MV-4-11 (cell line): ENCODE data around the gene CSNK1A1L.

Source experiments
- DNase-seq: peaks from one replicate; lab custom pipeline; 2025; lab: John Stamatoyannopoulos, UW

CSNK1A1L gene

GRCh38 chr13:37105251-37105714, at the start of gene CSNK1A1L:
TSS of gene CSNK1A1L (minus strand) at chr13:37105664. CDS start at chr13:37105256, 408 bp downstream.
- DNase-seq, result no peak

DNA sequence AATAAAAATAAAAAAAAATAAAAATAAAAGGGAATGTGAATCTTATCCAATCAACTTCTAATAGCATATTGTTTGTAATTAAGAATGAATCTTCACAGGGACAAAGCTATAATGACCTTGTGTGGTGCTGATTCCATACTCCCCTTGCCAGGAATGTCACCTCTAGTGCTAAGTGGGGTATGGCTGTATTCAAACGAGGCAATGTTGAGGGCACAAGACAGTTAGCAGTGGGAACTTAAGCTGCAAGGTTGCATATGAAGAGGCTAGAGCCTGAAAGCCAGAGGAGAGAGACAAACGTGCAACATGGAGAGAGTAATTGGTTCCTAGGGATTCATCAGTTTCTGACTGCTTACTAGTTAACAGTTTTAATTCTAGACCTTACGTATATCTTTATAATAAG, 43.9 kb upstream of the CSNK1A1L start:
- no peak for DNase-seq

- no peak for DNase-seq
Observed at GRCh38 chr13:37148501-37148900, 43.0 kb upstream of the CSNK1A1L start.

DNA sequence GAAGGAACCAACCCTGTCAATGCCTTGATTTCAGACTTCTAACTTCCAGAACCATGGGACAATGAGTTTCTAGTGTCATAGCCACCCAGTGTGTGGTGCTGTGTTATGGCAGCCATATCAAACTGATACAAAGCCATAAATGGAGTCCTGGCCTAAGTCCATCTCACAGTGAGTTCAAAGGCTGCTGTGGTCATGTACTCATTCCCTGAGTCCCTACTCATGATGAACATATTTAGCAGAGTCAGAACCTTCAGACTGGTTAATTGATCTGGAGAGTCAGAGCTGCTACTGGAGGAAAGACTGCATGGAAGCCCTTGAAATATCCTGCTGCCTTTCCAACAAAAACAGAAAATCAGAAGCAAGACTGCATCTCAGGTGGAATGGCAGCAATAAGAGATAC, 39.2 kb upstream of the CSNK1A1L start:
- DNase-seq, result no peak

DNA sequence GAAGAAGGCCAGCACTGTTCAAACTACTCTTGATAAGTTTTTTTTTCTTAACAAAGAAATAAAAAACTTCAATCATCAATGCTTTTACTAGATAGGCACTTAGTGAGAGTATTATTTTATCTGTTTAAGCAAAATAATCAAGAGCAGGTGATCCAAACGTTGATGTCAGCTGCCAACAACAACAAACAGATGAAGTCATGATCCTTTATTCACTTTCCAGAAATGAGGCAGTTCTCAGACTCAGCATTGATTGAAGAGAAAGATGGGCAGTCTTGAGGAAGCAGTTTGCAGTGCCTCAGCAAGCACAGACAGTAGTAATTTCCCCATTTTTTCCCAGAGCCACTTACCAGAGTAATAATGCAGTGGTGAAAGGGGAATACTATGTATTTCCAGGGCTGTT, 38.4 kb upstream of the CSNK1A1L start:
- DNase-seq, result no peak

DNA sequence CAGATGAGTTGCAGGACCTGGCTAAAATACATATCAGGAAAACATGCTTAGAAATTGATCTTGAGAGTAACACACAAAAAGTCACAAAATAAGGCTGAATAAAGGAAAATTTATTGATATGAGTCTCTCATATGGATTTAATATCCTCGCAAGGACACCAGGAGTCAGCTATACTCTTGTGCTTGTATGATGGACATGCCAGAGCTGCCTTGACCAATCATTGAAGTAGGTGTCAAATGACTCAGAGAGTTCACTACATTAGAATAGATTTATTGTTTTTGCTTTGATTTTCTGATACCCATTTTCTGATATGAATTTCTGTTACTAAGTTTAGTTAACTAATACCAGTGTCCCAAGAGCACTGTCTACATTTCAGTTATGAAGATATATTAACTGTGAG, 37.4 kb upstream of the CSNK1A1L start:
- DNase-seq, result no peak

DNA sequence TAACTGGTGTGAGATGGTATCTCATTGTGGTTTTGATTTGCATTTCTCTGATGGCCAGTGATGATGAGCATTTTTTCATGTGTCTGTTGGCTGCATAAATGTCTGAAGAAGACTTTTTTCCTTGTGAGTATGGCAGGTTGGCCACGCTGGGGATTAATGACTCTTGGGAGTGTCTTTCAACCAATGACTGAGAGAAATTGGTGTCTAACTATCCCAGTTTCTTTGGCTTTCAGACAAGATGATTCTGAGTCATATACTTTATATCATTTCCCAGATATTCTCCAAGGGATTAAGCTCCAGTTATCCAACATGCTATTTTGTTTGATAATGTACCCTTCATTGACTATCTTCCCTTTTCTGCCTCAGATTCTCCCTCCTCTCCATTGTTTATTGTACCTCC, 35.5 kb upstream of the CSNK1A1L start:
- no peak for DNase-seq

DNA sequence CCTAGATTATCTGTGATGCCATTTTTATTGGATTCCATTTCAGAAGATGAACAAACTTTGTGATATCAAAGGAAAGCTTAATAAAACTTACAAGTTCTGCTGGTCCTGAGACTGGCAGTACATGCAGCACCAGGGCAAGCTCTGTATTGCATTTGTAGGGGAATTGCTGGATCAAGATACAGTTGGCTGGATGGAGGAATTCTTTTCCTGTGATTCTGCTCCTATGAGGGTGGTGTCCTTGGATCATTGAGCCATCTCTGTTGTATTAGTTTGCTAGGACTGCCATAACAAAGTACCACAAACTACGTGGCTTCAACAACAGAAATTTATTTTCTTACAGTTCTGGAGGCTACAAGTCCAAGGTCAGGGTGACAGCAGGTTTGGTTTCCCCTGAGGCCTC, 33.9 kb upstream of the CSNK1A1L start:
- no peak for DNase-seq

DNA sequence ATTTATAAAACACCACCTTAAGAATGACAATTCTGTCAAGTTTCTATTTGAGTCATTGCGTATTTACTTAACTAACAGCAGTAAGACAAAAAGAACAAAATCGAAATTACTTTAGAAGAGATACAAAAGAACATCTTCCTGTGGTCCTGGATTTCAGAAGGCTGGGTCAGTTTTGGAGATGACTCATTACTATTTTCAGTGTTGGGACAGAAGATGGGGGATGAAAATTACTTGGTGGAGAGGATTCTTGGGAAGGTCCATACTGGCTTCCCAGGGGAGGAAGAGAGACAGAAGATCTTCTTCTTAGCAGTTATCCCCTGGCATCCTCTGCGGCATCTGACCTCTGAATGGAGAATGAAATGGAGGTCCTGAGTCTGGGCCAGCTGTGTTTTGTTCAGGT, 33.5 kb upstream of the CSNK1A1L start:
- DNase-seq, result no peak

- DNase-seq, result no peak
Observed at GRCh38 chr13:37138169-37138568, 32.7 kb upstream of the CSNK1A1L start.

- DNase-seq, result no peak
Observed at GRCh38 chr13:37136633-37137032, 31.2 kb upstream of the CSNK1A1L start.

GRCh38 chr13:37136187-37136586, 30.7 kb upstream of the CSNK1A1L start:
- no peak for DNase-seq

GRCh38 chr13:37134411-37135041, 29.1 kb upstream of the CSNK1A1L start:
- no peak for DNase-seq

- DNase-seq, result no peak
Observed at GRCh38 chr13:37132211-37132610, 26.7 kb upstream of the CSNK1A1L start.

GRCh38 chr13:37131092-37131491, 25.6 kb upstream of the CSNK1A1L start:
- no peak for DNase-seq

- no peak for DNase-seq
Observed at GRCh38 chr13:37129866-37130265, 24.4 kb upstream of the CSNK1A1L start.

DNA sequence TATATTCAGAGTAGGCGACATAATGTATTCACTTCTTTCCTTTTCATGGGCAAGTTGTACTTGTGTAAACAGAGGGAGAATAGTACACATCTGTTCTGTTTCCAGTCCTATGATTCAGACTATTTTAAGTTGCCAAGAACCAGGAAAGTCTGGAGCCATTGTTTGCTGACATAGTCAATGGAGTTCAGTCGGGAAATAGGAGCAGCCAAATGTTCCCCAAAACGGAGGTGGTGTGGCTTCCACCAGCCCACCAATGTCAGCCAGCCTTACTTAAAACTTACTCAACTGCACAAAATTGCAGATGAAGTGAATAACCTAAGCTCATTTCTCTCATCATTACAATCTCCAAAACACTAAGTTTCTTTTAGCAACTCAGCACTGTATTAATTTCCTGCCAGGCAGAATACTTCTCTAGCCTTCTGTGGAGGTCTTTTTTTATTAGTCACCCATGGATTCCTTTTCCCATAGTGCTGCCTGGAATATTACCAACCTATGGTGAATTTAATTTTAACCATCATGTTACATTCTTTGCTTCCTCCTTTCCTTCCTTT, 22.3 kb upstream of the CSNK1A1L start:
- DNase-seq, result no peak

GRCh38 chr13:37123337-37123736, 17.9 kb upstream of the CSNK1A1L start:
- no peak for DNase-seq

DNA sequence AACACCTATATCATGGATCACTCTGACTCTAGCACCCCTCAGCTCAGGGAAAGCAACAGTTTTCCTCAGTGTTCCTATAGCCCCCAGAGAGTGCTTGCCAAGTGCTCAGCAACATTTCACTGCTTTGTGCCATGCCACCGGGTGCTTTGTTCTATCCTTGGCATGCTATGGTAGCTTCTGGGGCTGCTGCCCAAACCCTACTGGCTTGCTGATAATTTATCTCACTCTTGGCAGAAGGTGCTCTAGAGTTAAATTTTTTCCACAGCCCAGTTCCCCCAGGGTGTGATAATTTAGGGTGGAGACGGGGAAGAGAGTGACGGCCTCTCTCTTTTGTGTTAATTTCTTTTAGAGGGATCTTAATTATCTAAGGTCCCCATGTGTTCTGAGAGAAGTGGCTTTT, 12.6 kb upstream of the CSNK1A1L start:
- DNase-seq, result no peak

DNA sequence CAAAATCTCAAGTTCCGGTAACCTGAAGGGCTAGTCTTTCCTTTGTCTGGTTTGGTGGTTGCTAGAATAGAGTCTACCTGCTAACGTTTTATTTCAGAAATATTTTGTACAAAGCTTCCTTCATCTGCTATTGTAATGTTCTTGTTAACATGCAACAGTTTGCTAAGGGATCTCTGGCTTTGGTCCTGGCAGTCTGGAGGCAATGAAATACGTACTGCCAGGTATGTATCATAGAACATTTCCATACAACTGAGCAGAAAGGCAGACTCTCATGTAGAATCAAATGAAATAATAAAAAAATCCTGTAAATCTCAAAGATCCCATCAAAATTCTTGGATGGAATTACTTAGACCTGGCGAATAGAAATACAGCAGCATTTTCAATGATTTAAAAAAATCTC, 8.8 kb upstream of the CSNK1A1L start:
- no peak for DNase-seq

- DNase-seq, result no peak
Observed at GRCh38 chr13:37113534-37113933, 8.1 kb upstream of the CSNK1A1L start.

GRCh38 chr13:37109051-37109678, 3.7 kb upstream of the CSNK1A1L start:
- DNase-seq, result no peak

DNA sequence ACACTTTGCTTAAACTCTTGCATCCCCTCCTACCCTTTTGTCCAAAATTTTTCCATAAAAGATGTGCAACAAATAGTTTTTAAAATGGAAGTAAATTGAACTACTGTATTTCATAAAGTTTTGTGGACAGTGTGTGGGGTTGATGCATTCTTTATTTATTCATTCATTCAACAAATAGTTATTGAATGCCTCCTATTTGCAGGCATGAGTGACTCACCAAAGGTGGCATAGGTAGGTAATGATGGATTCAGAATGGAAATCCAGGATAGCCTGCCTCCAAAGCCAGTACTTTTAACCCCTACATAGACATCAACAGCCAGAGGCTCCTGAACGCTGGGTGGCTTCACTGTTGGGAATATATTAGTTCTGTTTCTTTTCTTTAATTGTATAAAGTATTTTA, 2.4 kb upstream of the CSNK1A1L start:
- DNase-seq, result no peak

DNA sequence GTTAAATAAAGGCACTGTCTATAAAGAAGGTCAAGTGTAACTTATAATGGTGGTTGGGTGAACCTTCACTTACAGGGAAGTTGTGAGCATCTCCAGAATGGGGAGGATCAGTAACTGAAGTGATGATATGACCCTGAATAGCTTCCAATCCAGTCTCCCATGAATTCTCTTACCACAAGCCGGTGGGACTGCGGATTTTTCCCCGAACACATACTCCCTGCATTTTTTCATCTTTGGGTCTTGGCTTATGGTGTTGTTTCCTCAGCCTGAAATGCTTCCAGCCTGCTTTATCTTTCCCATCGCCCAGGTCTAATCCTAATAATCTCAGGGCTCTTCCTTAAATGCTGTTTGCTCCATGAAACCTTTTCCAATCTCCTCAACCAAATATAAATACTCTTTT, 2.0 kb upstream of the CSNK1A1L start:
- DNase-seq, result no peak
